Ovary (tissue), 3 donors: Measurements from ENCODE around the gene CSE1L.

ENCODE experiments used
- CTCF ChIP-seq, 3 donors: fragments of 450-650 bp in 2 of 3; fragments of 200-600 bp in 1 of 3; IDR thresholded peaks; one replicate each; pipeline versions ENCODE4 v1.5.1 to v1.8.0; 2016 to 2022; ENCODE audit warnings: antibody characterized with exemption in 3 of 3, mild to moderate bottlenecking in 1 of 3
- EP300 ChIP-seq: sonication (generic); formaldehyde crosslinking; IDR thresholded peaks from one replicate; pipeline ENCODE4 v1.6.1; 2017; ENCODE audit warnings: antibody characterized with exemption
- donor health status: DM: no; HTN: no; CAD: no.

- TF ChIP-seq CTCF (IDR thresholded peaks at IDR 0.05), result no peak
- TF ChIP-seq EP300, result no peak
Measured at GRCh38 chr20:49103019-49103418, 56.9 kb downstream of the CSE1L start.
